K562 (cell line): ENCODE results near the gene TEAD3.

Source experiments
- ARNT ChIP-seq, 2 experiments: fragments of 450-650 bp; IDR thresholded peaks; 2 replicates each; pipeline ENCODE4 v1.6.1; 2016; ENCODE audit warnings: mild to moderate bottlenecking in 1 of 2
- NR1H2 ChIP-seq: sonication (generic); formaldehyde crosslinking; IDR thresholded peaks from 2 replicates; pipeline ENCODE4 v1.4.0; 2020; ENCODE audit warnings: mild to moderate bottlenecking, missing genetic modification reagents
- TCFL5 ChIP-seq: fragments of 250-450 bp; sonication (Bioruptor Pico); conservative IDR thresholded peaks from 2 replicates; pipeline ENCODE4 v1.6.1; 2021; ENCODE audit warnings: mild to moderate bottlenecking, moderate library complexity, matching md5 sums
- ZC3H11A ChIP-seq: IDR thresholded peaks from 2 replicates; pipeline ENCODE4 v1.6.1; 2012; ENCODE audit warnings: low read depth, low read length, improper control_type of control experiment
- ZNF431 ChIP-seq: sonication (generic); formaldehyde crosslinking; IDR thresholded peaks from 2 replicates; pipeline ENCODE4 v1.8.0; 2022; ENCODE audit warnings: mild to moderate bottlenecking, missing genetic modification reagents

GRCh38 chr6:35441642-35442041, 55.2 kb downstream of the TEAD3 start:
- no peak for TF ChIP-seq TCFL5 (CRISPR knock-in tag)
- no peak for TF ChIP-seq ZC3H11A
- TF ChIP-seq ZNF431 = no peak
- no peak for TF ChIP-seq NR1H2 (CRISPR knock-in tag)
- TF ChIP-seq ARNT (IDR thresholded peaks at IDR 0.05) = no peak
